Measurements from ENCODE around the gene TMOD2.

DNA sequence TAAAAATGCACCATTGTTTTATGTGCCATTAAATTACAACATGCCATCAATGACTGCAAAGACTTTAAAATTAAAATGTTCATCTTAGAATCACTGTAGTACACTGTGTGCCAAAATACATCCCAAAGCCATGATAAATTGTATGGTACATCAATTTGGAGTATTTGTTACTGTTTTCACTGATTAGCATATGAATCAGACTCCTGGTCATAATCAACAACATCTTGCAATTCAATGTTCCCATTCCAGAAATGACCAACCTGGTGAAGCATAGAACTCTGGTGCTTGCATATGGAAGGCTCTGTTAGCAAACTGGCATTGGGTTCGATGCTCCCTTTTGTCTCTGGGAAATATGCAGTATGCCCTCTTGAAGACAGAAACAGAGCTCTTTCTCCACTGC is 36.5 kb upstream of the TMOD2 start:
- TF ChIP-seq, protein P1, sequence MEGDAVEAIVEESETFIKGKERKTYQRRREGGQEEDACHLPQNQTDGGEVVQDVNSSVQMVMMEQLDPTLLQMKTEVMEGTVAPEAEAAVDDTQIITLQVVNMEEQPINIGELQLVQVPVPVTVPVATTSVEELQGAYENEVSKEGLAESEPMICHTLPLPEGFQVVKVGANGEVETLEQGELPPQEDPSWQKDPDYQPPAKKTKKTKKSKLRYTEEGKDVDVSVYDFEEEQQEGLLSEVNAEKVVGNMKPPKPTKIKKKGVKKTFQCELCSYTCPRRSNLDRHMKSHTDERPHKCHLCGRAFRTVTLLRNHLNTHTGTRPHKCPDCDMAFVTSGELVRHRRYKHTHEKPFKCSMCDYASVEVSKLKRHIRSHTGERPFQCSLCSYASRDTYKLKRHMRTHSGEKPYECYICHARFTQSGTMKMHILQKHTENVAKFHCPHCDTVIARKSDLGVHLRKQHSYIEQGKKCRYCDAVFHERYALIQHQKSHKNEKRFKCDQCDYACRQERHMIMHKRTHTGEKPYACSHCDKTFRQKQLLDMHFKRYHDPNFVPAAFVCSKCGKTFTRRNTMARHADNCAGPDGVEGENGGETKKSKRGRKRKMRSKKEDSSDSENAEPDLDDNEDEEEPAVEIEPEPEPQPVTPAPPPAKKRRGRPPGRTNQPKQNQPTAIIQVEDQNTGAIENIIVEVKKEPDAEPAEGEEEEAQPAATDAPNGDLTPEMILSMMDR (conservative IDR thresholded peaks at IDR 0.05; ENCODE audit: low read depth in 2 of 2): no peak
- TF ChIP-seq NANOG (IDR thresholded peaks at IDR 0.05; ENCODE audit: borderline replicate concordance) (no peak), EZH2 (IDR thresholded peaks at IDR 0.05; ENCODE audit: low read depth, unreplicated experiment) (no peak)
- TF ChIP-seq, protein P2, sequence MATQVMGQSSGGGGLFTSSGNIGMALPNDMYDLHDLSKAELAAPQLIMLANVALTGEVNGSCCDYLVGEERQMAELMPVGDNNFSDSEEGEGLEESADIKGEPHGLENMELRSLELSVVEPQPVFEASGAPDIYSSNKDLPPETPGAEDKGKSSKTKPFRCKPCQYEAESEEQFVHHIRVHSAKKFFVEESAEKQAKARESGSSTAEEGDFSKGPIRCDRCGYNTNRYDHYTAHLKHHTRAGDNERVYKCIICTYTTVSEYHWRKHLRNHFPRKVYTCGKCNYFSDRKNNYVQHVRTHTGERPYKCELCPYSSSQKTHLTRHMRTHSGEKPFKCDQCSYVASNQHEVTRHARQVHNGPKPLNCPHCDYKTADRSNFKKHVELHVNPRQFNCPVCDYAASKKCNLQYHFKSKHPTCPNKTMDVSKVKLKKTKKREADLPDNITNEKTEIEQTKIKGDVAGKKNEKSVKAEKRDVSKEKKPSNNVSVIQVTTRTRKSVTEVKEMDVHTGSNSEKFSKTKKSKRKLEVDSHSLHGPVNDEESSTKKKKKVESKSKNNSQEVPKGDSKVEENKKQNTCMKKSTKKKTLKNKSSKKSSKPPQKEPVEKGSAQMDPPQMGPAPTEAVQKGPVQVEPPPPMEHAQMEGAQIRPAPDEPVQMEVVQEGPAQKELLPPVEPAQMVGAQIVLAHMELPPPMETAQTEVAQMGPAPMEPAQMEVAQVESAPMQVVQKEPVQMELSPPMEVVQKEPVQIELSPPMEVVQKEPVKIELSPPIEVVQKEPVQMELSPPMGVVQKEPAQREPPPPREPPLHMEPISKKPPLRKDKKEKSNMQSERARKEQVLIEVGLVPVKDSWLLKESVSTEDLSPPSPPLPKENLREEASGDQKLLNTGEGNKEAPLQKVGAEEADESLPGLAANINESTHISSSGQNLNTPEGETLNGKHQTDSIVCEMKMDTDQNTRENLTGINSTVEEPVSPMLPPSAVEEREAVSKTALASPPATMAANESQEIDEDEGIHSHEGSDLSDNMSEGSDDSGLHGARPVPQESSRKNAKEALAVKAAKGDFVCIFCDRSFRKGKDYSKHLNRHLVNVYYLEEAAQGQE (IDR thresholded peaks at IDR 0.05; ENCODE audit: unreplicated experiment): no peak
